HPDE6-E6E7 (cell line): Measurements from ENCODE around the gene RSPH9.
"Not testable (repeated sequence)": the region's sequence is repeated elsewhere in the genome, so short reads cannot be mapped to it uniquely, and the experiment has no call there.

Experiments
- DNase-seq: peaks from one replicate; pipeline ENCODE4 v3.0.0; 2011; ENCODE audit warnings: missing footprints; ENCODE audit errors: extremely low spot score

RSPH9 gene

DNA sequence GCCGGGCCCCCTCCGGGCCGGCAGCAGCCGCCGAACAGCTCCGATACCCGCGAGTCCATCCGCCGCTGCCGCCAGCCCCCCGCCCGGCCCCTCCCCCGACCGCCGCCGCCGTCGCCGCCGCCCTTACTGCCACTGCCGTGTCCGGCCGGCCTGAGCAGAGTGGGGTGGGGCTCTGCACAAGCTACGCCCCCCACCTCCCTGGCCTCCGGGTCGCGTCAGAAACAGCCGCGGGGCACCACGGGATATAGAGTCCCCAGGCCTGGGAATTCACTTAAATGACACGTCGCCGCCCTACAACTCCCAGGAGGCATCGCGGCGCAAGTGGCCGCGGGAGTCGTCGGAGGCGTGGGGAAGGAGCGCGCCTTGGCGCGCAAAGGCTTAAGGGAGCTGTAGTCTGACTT lies 15.7 kb upstream of the RSPH9 start, which contains the start of gene GTPBP2:
Gene GTPBP2 (minus strand): TSS at position 161 of the 401 bp plus-strand sequence. CDS start 102 bp downstream, at position 59.
- peak; percentile 90 for DNase-seq

DNA sequence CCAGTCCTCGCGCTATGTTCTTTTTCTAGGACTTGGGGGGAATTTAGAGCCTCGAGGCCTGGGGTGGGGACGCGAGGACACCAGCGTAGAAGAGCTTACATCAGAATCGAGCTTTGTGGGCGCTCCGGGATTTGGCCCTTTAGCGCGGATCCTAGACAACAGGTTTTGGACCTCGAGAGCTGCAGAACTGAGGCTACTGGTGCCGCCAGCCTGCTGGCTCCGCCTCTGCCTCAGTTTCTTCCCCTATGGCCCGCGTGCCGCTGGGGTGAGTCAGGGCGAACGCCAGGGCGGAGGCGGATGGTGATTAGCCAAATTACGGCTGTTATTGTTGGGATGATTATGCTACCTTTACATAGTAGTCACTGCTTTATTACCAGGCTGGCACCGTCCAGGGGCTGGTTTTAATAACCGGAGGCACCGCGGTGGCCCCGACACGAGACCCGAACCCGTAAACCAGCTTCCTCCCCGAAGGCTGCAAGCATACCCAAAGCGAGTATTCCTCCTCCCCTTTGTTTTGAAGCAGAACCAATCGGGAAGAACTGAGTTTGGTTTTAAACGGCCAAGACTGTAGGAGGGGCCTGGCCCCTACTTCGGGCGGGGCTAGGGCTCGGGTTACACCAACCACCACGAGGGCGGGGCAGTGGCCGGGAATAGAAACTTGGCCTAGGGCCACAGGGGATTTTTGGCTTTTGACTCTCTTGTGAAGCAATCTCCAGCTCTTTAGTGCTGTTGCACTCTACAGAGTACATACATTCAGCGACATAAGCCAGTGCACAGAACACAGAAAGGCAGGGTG lies 15.1 kb upstream of the RSPH9 start:
- DNase-seq = peak; percentile 96

DNA sequence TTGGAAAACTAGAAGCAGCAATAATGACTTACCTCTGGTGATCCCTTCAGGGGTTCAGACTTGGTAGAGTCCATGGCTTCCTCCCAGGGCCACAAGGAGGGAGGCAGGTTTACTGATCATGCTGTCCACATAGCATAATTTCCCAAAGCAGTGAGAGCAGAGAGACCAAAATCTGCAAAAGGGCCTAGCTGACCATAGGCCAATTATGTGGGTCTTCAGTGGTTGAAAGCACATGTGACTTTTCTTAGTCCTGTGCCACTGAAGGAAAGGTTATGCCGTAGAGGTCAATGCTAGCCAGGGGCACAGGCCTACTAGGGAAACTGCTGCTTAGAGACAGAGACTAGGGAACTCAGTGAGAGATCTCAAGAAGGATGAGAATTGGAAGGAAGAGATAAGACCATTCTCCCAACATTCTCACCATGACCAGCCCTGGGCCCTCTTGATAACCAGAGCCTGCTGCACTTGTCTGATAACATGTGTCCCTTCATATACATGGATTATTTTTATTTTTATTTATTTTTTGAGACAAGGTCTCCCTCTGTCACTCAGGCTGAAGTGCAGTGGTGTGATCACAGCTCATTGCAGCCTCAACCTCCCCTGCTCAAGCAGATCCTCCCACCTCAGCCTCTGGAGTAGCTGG lies 13.7 kb upstream of the RSPH9 start:
- no peak for DNase-seq

DNA sequence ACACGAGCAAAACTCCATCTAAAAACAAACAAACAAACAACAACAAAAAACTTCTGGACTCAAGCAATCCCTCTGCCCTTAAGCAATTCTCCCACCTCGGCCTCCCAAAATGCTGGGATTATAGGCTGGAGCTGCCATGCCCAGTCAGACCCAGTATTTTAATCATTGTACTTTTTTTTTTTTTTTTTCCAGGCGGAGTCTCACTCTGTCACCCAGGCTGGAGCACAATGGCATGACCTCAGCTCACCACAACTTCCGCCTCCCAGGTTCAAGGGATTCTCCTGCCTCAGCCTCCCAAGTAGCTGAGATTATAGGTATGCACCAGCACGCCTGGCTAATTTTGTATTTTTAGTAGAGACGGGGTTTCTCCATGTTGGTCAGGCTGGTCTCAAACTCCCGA lies 11.8 kb upstream of the RSPH9 start:
- DNase-seq = not testable (repeated sequence)

DNA sequence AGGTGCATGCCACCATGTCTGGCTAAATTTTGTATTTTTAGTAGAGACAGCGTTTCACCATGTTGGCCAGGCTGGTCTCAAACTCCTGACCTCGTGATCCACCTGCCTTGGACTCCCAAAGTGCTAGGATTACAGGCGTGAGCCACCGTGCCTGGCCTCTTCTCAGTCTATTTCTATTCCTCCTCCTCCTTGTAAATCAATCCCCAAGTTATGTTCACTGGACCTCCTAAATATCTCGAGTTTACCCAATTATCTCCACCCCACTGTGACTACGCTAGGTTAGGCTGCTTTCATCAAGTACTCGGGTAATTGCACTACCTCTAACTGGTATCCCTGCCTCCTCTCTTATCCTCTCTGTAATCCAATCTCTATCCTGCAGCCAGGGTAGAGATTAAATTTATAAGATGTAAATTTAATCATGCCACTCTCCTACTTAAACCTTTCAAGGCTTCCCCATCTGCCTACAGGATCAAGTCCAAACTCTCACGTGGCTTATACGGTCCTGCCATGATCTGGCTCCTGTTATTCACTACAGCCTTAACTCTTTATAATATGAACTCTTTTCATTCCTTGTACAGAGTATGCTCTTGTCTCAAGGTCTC lies 10.0 kb upstream of the RSPH9 start:
- DNase-seq = no peak

DNA sequence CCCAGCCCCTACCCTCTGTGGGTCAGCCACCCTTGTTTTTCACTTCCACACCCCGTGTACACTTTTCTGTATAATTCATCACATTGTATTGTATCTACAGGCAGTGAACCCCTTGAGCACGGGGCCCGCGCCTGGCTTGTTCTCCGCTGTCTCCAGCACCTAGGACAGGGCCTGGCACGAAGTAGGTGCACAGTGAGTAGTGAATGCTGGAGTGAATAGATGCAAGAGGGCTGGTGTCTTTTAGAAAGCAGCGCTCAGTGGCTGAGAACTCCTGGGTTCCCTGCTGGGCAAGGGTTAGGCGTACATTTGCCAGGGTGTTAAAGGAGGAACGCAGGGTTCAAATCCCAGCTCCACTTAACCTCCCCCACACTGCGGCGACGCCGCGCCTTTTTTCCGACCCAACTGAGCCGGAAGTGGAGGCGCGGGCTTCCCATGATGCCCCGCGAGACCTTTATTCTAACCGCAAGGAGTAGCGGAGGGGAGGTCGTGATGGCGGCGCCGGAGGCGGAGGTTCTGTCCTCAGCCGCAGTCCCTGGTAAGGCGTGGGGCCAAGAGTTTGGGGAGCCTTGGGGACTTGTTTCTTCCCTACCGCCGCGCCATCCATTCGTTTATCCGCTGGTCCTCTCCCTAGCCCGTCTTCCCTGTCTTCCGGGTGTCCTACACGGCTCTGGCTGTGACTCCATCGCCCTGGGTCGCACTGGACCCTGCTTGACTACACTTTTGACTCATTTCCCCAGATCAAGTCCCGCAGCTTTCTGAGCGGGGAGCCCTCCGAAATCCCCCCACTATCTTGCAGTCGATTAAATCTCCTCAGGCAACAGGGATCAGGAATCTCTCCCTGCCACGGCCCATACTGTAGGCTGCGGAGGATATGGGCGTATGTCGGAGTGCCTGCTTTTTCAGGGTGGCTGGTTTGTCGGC lies 9.2 kb upstream of the RSPH9 start, which contains the start of gene MAD2L1BP:
Gene MAD2L1BP (plus strand): TSS at position 454 of the 921 bp plus-strand sequence. CDS start 36 bp downstream, at position 490.
- DNase-seq = peak; percentile 41

DNA sequence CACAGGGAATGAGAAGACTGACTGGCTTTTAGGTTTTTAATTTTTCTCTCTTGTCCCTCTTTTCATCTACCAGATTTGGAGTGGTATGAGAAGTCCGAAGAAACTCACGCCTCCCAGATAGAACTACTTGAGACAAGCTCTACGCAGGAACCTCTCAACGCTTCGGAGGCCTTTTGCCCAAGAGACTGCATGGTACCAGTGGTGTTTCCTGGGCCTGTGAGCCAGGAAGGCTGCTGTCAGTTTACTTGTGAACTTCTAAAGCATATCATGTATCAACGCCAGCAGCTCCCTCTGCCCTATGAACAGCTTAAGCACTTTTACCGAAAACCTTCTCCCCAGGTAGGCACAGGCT lies 8.6 kb upstream of the RSPH9 start:
- DNase-seq = no peak

DNA sequence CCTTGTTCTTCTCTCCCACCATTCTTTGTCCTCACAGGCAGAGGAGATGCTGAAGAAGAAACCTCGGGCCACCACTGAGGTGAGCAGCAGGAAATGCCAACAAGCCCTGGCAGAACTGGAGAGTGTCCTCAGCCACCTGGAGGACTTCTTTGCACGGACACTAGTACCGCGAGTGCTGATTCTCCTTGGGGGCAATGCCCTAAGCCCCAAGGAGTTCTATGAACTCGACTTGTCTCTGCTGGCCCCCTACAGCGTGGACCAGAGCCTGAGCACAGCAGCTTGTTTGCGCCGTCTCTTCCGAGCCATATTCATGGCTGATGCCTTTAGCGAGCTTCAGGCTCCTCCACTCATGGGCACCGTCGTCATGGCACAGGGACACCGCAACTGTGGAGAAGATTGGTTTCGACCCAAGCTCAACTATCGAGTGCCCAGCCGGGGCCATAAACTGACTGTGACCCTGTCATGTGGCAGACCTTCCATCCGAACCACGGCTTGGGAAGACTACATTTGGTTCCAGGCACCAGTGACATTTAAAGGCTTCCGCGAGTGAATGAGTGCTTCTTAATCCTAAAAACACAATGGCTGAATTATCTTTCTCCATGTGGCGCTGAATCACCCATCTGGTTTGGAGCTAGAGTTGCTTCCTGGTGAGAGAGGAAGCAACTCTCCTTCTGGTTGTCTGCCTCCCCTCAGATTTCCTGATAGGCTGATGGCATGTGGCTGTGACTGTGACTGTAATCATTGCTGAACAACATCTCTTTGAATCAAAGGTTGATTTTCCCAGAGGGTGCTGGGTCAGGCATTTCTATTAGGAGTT lies 4.6 kb upstream of the RSPH9 start:
- DNase-seq = no peak

DNA sequence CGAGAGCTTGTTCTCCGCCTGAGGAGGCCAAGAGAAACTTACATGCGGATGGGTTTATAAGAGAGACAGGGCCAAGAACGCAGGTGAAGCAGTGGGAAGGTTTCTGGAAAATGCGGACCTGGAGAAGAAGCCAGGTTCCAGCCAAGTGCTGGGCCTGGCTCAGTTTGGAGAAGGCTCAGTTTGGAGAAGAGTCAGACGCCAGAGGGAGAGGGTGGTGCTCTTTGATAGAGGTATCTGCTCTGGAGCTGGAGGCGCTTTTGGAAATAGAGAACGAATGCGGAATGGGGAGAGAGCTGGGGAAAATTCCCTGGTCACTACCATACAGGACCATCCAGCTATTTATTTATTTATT lies 753 bp downstream of the RSPH9 start:
- DNase-seq = no peak

DNA sequence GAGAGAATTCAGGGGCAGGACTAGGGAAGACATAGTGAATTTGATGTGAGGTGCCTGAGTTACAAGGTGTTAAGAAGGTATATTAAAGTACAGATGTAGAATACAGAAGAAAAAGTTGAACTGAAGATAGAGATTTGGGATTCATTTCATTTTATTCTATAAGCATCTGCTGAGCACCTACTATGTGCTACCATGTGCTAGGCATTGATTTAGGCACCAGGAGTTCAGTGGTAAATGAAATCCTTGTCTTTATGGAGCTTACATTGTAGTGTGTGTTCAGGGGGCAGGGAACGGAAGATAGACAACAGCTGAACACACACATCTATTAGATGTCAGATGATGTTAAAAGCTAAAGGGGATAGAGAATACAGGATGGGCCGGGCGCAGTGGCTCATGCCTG lies 2.8 kb downstream of the RSPH9 start:
- no peak for DNase-seq

DNA sequence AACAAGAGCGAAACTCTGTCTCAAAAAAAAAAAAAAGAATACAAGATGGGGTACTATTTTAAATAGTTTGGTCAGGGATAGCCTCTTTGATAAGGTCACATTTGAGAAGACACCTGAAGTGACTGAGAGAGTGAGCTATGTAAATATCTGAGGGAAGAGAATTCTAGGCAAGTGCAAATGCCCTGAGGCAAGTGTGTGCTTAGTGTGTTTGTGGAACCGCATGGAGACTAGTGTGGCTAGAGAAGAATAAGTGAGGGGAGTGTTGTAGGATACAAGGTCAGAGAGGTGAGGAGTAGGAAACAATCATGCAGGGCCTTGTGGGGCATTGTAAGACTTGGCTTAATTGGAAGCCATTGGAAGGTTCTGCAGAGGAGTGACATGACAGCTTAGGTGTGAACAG lies 3.4 kb downstream of the RSPH9 start:
- DNase-seq = no peak

DNA sequence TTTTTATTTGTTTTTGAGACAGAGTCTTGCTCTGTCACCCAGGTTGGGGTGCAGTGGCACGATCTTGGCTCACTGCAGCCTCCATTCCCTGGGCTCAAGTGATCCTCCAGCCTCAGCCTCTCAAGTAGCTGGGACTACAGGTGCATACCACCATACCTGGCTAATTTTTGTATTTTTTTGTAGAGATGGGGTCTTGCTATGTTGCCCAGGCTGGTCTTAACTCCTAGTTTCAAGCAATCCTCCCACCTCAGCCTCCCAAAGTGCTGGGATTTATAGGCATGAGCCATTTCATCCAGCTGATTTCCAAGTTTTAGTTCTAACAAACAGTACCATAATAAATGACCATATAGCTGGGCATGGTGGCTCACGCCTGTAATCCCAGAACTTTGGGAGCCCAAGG lies 8.0 kb downstream of the RSPH9 start:
- not testable (repeated sequence) for DNase-seq

DNA sequence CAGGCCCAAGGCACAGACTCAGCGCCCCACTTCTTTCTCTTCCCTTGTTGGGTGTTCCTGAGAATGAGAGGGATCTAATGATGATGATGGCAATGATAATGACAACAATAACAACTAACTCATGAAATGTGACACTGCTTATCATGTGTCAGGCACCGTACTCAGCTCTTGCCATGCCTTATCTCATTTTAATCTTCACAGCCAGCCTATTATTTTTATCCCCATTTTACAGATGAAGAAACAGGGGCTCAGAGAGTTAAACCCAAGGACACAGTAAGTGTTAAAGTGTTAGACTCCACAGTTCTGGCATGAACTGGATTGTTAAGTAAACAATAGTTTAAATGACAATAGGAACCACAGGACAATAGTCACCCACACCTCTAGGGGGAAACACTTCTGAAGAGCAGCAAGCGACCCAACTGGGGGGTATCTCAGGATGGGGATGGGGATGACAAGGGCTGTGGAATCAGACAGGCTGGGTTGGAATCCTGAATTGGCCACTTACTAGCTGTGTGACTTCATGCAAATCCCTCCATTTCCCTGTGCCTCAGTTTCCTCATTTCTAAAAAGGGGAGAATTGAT lies 12.5 kb downstream of the RSPH9 start:
- no peak for DNase-seq

DNA sequence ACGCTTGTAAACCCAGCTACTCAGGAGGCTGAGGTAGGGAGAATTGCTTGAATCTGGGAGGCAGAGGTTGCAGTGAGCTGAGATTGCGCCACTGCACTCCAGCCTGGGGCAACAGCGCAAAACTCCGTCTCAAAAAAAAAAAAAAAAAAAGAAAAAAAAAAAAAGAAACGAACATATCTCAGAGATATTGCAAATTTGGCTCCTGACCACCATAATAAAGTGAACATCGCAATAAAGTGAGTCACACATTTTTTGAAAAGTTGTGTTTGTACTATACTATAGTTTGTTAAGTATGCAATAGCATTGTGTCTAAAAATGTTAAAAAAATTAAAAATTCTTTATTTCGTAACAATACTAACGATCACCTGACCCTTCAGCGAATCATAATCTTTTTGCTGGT lies 13.3 kb downstream of the RSPH9 start:
- DNase-seq = no peak

DNA sequence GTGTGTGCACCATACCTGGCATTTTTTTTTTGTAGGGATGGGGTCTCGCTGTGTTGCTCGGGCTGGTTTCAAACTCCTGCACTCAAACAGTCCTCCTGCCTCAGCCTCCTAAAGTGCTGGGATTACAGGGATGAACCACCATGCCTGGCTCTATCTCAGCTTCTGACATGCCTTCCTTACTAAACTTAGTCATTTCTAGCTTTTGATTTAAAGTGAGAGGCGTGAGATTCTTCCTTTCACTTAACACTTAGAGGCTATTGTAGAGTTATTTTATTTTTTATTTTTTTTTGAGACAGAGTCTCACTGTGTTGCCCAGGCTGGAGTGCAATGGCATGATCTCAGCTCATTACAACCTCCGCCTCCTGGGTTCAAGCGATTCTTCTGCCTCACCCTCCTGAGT lies 18.1 kb downstream of the RSPH9 start:
- not testable (repeated sequence) for DNase-seq

DNA sequence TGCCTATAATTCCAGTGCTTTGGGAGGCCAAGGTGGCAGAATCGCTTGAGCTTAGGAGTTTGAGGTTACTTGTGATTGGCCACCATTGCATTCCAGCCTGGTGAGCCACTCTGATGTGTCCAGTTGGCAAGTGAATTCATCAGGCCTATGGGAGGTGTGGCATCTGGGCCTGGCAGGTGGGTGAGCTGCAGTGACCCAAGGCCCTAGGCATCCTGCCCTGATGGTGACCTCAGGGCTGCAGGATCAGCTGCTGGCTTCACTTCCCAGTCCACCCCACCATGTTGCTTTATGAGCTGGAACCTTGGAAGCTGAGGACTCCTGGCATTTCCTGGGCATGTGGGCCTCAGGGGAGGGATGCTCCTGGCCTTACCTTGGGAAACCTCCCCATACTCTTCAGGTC lies 20.5 kb downstream of the RSPH9 start:
- DNase-seq = no peak

DNA sequence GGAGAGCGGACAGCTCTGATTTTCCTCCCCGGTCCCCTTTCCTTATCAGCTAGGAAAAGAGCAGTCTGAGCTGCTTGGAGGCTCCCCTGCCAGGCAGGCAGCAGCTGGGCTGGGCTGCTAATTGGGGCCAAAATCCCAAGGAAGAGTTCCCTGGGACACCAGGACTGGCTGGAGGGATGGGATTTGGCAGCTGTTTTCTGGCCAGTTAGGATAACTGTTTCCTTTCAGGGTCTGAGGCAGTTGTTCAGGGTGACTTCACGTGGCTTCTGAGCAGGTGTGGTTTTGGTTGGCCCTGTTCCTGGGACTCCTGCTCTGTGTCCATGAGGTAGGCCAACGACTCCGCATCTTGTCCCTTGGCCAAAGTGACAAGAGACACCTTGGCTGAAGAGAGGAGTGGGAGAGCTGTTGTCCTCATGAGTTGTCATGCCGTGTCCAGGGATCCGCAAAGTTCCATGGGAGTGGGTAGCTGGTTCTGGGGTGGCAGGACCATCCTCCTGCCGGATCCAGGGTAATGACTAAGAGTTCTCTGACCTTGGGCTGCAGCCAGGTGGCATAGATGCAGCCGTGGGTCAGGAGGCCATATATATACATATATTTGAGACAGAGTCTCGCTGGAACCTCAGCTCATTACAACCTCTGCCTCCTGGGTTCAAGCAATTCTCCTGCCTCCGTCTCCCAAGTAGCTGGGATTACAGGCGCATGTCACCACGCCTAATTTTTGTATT lies 21.5 kb downstream of the RSPH9 start:
- DNase-seq = no peak

DNA sequence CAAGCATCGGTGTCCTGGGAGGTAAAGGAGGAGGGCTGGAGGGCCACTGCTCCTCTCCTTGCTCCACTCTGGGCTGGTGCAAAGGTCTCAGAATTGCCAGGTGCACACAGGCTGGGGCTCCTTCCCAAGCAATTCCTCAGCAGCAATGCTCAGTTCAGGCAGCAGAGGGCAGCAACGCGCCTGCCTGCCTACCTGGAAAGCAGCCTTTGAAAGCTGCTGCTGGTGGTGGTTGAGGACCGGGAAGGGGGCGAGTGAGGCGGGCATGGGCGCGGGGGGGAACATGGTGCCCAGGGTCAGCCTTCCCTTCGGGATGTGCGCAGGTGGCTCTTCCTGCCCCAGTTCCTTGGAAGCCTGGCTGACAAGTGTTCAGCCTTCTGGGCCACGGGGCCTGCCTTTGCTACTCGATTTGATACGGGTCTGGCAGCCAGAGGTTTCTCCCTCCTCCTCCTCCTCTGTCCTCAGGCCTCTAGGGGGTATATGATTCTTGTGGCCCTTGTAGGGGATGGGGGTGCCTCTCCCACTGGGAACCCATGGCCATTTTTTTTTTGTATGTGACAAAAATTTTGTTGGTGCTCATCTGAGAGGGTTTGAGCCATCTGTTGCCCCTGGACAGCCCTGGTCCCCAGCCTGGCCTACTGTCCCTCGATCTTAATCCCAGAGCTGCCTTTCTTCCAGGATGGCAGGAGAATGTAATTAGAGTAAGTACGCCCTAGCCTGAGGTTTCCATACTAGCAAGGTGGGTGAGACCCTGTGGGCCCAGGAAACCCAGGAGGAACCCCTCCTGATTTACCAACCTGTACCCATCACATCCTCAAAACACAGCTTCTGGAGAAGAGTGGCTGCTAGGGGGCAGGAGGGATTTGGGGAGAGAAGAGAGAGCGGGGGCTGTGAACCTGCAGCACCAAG lies 22.7 kb downstream of the RSPH9 start:
- DNase-seq = peak; percentile 75
